HepG2 (cell line): ENCODE measurements around the gene GLS2. TPM values are rescaled to one million over a fixed set of nuclear protein-coding genes. Genes with fewer than 3 reads are reported as not detected.
A peak's percentile ranks its signal among the peaks of the same experiment; 100 is the strongest.

Experiments
- HMGXB3 ChIP-seq: sonication (generic); formaldehyde crosslinking; IDR thresholded peaks from 2 replicates; pipeline ENCODE4 v1.4.0; 2020; ENCODE audit warnings: missing genetic modification reagents, borderline replicate concordance
- HOXA9 ChIP-seq: sonication (generic); formaldehyde crosslinking; IDR thresholded peaks from 2 replicates; pipeline ENCODE4 v1.8.1; 2022; ENCODE audit warnings: missing genetic modification reagents, mild to moderate bottlenecking, moderate library complexity, borderline replicate concordance
- IRF1 ChIP-seq: sonication (generic); formaldehyde crosslinking; IDR thresholded peaks from 2 replicates; pipeline ENCODE4 v1.4.0; 2020; ENCODE audit warnings: low read depth, mild to moderate bottlenecking, missing genetic modification reagents
- JUND ChIP-seq: sonication (generic); formaldehyde crosslinking; IDR thresholded peaks from 2 replicates; pipeline ENCODE4 v1.8.0; 2022; ENCODE audit warnings: mild to moderate bottlenecking, missing genetic modification reagents
- NFE2L1 ChIP-seq: sonication (generic); formaldehyde crosslinking; IDR thresholded peaks from 2 replicates; pipeline ENCODE4 v1.4.0; 2020; ENCODE audit warnings: missing genetic modification reagents, mild to moderate bottlenecking, borderline replicate concordance
- NFIB ChIP-seq: sonication (generic); formaldehyde crosslinking; IDR thresholded peaks from 2 replicates; pipeline ENCODE4 v1.9.0; 2021; ENCODE audit warnings: missing genetic modification reagents, mild to moderate bottlenecking, borderline replicate concordance
- PAF1 ChIP-seq: IDR thresholded peaks from 2 replicates; pipeline ENCODE4 v1.6.1; 2016; ENCODE audit warnings: missing genetic modification reagents, missing compliant biosample characterization
- RXRB ChIP-seq: IDR thresholded peaks from 2 replicates; pipeline ENCODE4 v1.6.1; 2016; ENCODE audit warnings: borderline replicate concordance, missing genetic modification reagents, missing compliant biosample characterization
- SALL1 ChIP-seq: sonication (generic); formaldehyde crosslinking; IDR thresholded peaks from 2 replicates; pipeline ENCODE4 v1.8.0; 2022; ENCODE audit warnings: mild to moderate bottlenecking, missing genetic modification reagents
- SP4 ChIP-seq: sonication (generic); formaldehyde crosslinking; IDR thresholded peaks from 2 replicates; pipeline ENCODE4 v1.8.1; 2023; ENCODE audit warnings: mild to moderate bottlenecking, missing genetic modification reagents
- TAF15 ChIP-seq: fragments of 200-400 bp; formaldehyde crosslinking; IDR thresholded peaks from one replicate; pipeline ENCODE4 v1.6.1; 2018; ENCODE audit warnings: mild to moderate bottlenecking, low read depth, low read length; ENCODE audit not compliant: poor library complexity, severe bottlenecking
- THAP9 ChIP-seq: sonication (generic); formaldehyde crosslinking; IDR thresholded peaks from 2 replicates; pipeline ENCODE4; 2020; ENCODE audit warnings: missing genetic modification reagents, mild to moderate bottlenecking, borderline replicate concordance
- TMF1 ChIP-seq: sonication (generic); formaldehyde crosslinking; IDR thresholded peaks from 2 replicates; pipeline ENCODE4 v1.8.1; 2022; ENCODE audit warnings: low read depth, missing genetic modification reagents
- ZNF138 ChIP-seq: sonication (generic); formaldehyde crosslinking; IDR thresholded peaks from 2 replicates; pipeline ENCODE4 v1.5.0; 2020; ENCODE audit warnings: mild to moderate bottlenecking, low read depth, missing genetic modification reagents
- ZNF354B ChIP-seq: sonication (generic); formaldehyde crosslinking; IDR thresholded peaks from 2 replicates; pipeline ENCODE4 v1.8.0; 2022; ENCODE audit warnings: mild to moderate bottlenecking, missing genetic modification reagents
- ZNF546 ChIP-seq: sonication (generic); formaldehyde crosslinking; conservative IDR thresholded peaks from 2 replicates; pipeline ENCODE4 v1.8.1; 2023; ENCODE audit warnings: mild to moderate bottlenecking, missing genetic modification reagents
- ZNF597 ChIP-seq: sonication (generic); formaldehyde crosslinking; IDR thresholded peaks from 2 replicates; pipeline ENCODE4 v1.5.0; 2020; ENCODE audit warnings: missing genetic modification reagents
- ZNF775 ChIP-seq: sonication (generic); formaldehyde crosslinking; IDR thresholded peaks from 2 replicates; pipeline ENCODE4 v1.4.0; 2020; ENCODE audit warnings: missing genetic modification reagents, mild to moderate bottlenecking, moderate library complexity, borderline replicate concordance
- polyA plus RNA-seq, 8 experiments: library from polyadenylated mRNA; depleted of rRNA in 3 of 8; stranded (reverse) in 7 of 8; unstranded in 1 of 8; fragments of >200 nt; fragmentation: Illumina TruSeq in 4 of 8; extraction: Trizol in 4 of 8; gene quantifications; 2 replicates each; pipeline versions ENCODE4 v1.2.1 to v1.2.3, GENCODE V29; 2011 to 2016; ENCODE audit warnings: low read depth in 4 of 8, missing spikeins in 1 of 8, mixed read lengths in 1 of 8; ENCODE audit not compliant: insufficient read depth in 1 of 8
- total RNA-seq, 5 experiments: library from RNA; depleted of rRNA; stranded (reverse); fragments of >200 nt; fragmentation: Illumina TruSeq; extraction: Trizol; gene quantifications; 2 replicates each; pipeline ENCODE4 v1.2.3, GENCODE V29; 2016; ENCODE audit warnings: low read depth in 1 of 5

The GLS2 gene
- total and polyA plus RNA-seq, 2 of the 13 experiments (the other 11 are each of a cell fraction or from before 2014, with no cell fraction given), result 8.6 to 12.2 TPM

- TF ChIP-seq HMGXB3 (CRISPR knock-in tag), result no peak
- TF ChIP-seq ZNF597 (CRISPR knock-in tag), result no peak
- peak; percentile 68; the same call in 1 of the 2 replicates for TF ChIP-seq TMF1 (CRISPR knock-in tag)
- TF ChIP-seq THAP9 (CRISPR knock-in tag), result peak; percentile 60
- TF ChIP-seq HOXA9, result peak; percentile 85; the same call in 1 of the 2 replicates
- no peak for TF ChIP-seq NFIB (CRISPR knock-in tag)
- TF ChIP-seq SALL1 (CRISPR knock-in tag), result peak; percentile 93
- no peak for TF ChIP-seq RXRB
- TF ChIP-seq PAF1 (CRISPR knock-in tag), result no peak
- TF ChIP-seq ZNF138, result no peak
- 0 out of 2 replicates have a peak, but pooled peaks have one; percentile 51 for TF ChIP-seq JUND (CRISPR knock-in tag)
- TF ChIP-seq IRF1 (CRISPR knock-in tag), result no peak; the same call in 1 of the 2 replicates
- no peak for TF ChIP-seq ZNF354B (CRISPR knock-in tag)
- 0 out of 2 replicates have a peak, but pooled peaks have one; percentile 65 for TF ChIP-seq NFE2L1 (CRISPR knock-in tag)
- TF ChIP-seq ZNF775, result no peak
- TF ChIP-seq TAF15, result no peak
- TF ChIP-seq SP4, result peak; percentile 83
- 0 out of 2 replicates have a peak, but pooled peaks have one; percentile 67 for TF ChIP-seq ZNF546 (CRISPR knock-in tag)
Measured at GRCh38 chr12:56488041-56488955, at the start of gene GLS2 (continued).
